Common myeloid progenitor, CD34-positive (primary cell): Measurements from ENCODE around the gene TRPM2.

Source experiments
- CTCF ChIA-PET: fragments of 350-600 bp; sonication (Branson Sonifier 250); formaldehyde crosslinking; loops from one replicate; lab custom pipeline; 2021; ENCODE audit warnings: antibody characterized with exemption; lab: Charles Lee
- POLR2A ChIA-PET: fragments of 350-600 bp; sonication (Branson Sonifier 250); formaldehyde crosslinking; loops from one replicate; lab custom pipeline; 2021; ENCODE audit warnings: antibody characterized with exemption; lab: Charles Lee
- DNase-seq, 3 donors: peaks; one replicate each; pipeline versions ENCODE4 v3.0.0 to v3.0.0-alpha.2; 2013
- H3K27ac ChIP-seq, 2 experiments: 1 replicate in 1 of 2; 2 replicates in 1 of 2; pipeline ENCODE4 v1.7.0; 2013; ENCODE audit warnings: inconsistent platforms in 2 of 2, low read length in 2 of 2, mild to moderate bottlenecking in 2 of 2, low read depth in 1 of 2, moderate library complexity in 1 of 2; ENCODE audit not compliant: severe bottlenecking in 2 of 2, insufficient read depth in 1 of 2, poor library complexity in 1 of 2
- H3K27me3 ChIP-seq, 5 experiments: replicated peaks in 2 of 5; 1 replicate in 3 of 5; 2 replicates in 2 of 5; pipeline versions ENCODE4 v1.6.1 to v1.7.0; 2013; ENCODE audit warnings: low read length in 4 of 5, mild to moderate bottlenecking in 2 of 5, moderate library complexity in 2 of 5, inconsistent platforms in 1 of 5; ENCODE audit not compliant: insufficient read depth in 5 of 5, control insufficient read depth in 4 of 5
- H3K36me3 ChIP-seq, 4 experiments: 1 replicate in 2 of 4; 2 replicates in 2 of 4; pipeline versions ENCODE4 v1.6.1 to v1.7.0; 2013; ENCODE audit warnings: low read length in 3 of 4, control low read depth in 1 of 4, mild to moderate bottlenecking in 1 of 4; ENCODE audit not compliant: control insufficient read depth in 4 of 4, insufficient read depth in 4 of 4
- H3K4me1 ChIP-seq, 4 experiments: 1 replicate in 3 of 4; 2 replicates in 1 of 4; pipeline versions ENCODE4 v1.6.1 to v1.7.1; 2013; ENCODE audit warnings: low read length in 3 of 4, mild to moderate bottlenecking in 3 of 4, control low read depth in 1 of 4, inconsistent platforms in 1 of 4, moderate library complexity in 1 of 4; ENCODE audit not compliant: control insufficient read depth in 4 of 4, insufficient read depth in 4 of 4; ENCODE audit errors: control extremely low read depth in 1 of 4
- H3K4me3 ChIP-seq, 7 experiments: 1 replicate in 4 of 7; 2 replicates in 3 of 7; pipeline versions ENCODE4 v1.5.1 to v1.7.0; 2013; ENCODE audit warnings: mild to moderate bottlenecking in 7 of 7, low read length in 6 of 7, moderate library complexity in 6 of 7, inconsistent platforms in 2 of 7, low read depth in 2 of 7, control low read depth in 1 of 7; ENCODE audit not compliant: insufficient read depth in 4 of 7, control insufficient read depth in 1 of 7; ENCODE audit errors: extremely low read depth in 1 of 7
- H3K9me3 ChIP-seq, 5 experiments: 1 replicate in 4 of 5; 2 replicates in 1 of 5; pipeline versions ENCODE4 v1.6.1 to v1.7.1; 2013; ENCODE audit warnings: low read length in 4 of 5, mild to moderate bottlenecking in 2 of 5, inconsistent platforms in 1 of 5, low read depth in 1 of 5, moderate library complexity in 1 of 5; ENCODE audit not compliant: control insufficient read depth in 4 of 5, insufficient read depth in 2 of 5; ENCODE audit errors: control extremely low read depth in 1 of 5
- WGBS: methylation state at CpG from one replicate; pipeline ENCODE4 v1.1.5; 2013; ENCODE audit not compliant: insufficient coverage; 5-methylcytosine and 5-hydroxymethylcytosine counted together

The TRPM2 gene

DNA sequence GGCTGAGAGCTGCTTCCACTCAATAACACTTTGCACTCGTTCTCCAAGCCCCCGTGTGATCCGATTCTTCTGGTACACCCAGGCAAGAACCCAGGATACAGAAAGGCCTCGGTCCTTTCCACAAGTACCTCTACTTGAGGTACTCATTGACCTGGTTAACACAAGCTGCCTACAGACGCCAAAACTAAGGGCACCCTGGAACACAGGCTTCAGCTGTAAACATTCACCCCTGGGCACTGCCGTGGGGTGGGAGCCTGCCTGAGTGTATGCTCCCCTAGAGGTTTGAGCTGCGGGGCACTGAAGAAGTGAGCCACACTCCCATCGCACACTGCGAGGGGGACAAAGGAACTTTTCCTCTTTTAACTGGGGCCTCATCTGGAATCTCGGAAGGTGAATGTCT is 132.4 kb downstream of the TRPM2 start:
- CTCF ChIA-PET: interaction anchor here (1.0 to 1.2 kb wide), 2 partner anchors 9 to 100 kb away, joined by 3 to 5 read pairs; no protein-coding TSS in a partner anchor

DNA sequence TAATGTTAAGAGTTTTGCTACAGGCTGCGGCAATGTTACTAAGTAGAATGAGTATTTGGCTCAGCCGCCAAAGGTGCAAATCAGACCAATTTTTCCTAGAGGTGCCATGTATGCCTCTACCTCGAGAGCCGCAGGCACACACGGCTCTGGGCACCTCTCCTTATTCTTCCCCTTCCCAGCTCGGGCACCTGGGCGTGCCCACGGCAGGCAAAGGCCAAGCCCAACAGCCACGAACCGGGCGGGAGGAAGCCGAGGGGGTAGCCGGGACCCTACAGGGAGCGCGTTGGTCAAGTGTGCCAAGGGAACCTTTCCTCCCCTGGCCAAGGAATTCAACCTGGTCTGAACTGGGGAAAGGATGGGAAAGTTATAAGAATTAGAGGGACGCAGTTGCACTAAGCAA is 132.9 kb downstream of the TRPM2 start:
- CTCF ChIA-PET: interaction anchor here (1.0 to 1.2 kb wide), 2 partner anchors 8 to 100 kb away, joined by 3 to 5 read pairs; no protein-coding TSS in a partner anchor
- 95% methylated on average over 7 of the region's 16 CpGs for WGBS
- Histone ChIP-seq H3K27me3 (peaks cover 0 to 5% (median 0%) of the 10 kb centered on the region in 5 experiments), H3K27ac (no peak overlapping the region), H3K4me3 (peak overlapping the region in 1 of 7 experiments; percentile 42), H3K36me3 (no peaks in the 10 kb centered on the region), H3K4me1 (no peaks in the 10 kb centered on the region), H3K9me3 (peaks cover 0 to 10% (median 6%) of the 10 kb centered on the region in 5 experiments)
- POLR2A ChIA-PET: interaction anchor here (0.7 kb wide), 1 partner anchor 243 kb away, joined by 3 read pairs; no protein-coding TSS in a partner anchor
- DNase-seq: no peak

More for the DNA sequence above, 132.4 kb downstream of the TRPM2 start:
- peak in 1 of 3 donors; percentile 14 for DNase-seq
- Histone ChIP-seq H3K9me3 (peaks cover 0 to 10% (median 6%) of the 10 kb centered on the region in 5 experiments), H3K27me3 (peaks cover 0 to 5% (median 0%) of the 10 kb centered on the region in 5 experiments), H3K4me3 (peak overlapping the region in 2 of 7 experiments; percentile 19 to 42), H3K4me1 (no peaks in the 10 kb centered on the region), H3K36me3 (no peaks in the 10 kb centered on the region), H3K27ac (no peak overlapping the region)
- POLR2A ChIA-PET: interaction anchor here (0.7 kb wide), 1 partner anchor 244 kb away, joined by 3 read pairs; no protein-coding TSS in a partner anchor
- WGBS: 80% methylated on average over 8 of the region's 10 CpGs

DNA sequence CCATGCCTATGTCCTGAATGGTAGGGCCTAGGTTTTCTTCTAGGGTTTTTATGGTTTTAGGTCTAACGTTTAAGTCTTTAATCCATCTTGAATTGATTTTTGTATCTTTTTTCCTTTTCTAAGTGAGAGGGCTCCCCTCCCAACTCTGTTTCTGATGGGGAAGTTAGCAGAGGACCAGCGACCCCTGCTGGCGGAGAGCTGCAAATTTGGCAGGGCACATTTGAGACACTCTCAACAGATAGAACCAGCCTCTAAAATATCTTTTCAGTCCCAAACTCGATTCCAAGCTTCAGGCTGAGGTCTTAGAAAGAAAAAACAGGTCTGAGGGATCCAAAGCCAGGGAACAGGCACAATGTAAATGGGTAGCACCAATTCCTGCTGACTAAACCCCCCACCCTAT is 134.4 kb downstream of the TRPM2 start:
- H3K36me3 ChIP-seq: no peaks in the 10 kb centered on the region
- H3K4me1 ChIP-seq: no peaks in the 10 kb centered on the region
- POLR2A ChIA-PET: no interaction called here
- WGBS: 17% methylated on average over 1 of the region's 4 CpGs
- peak in 2 of 3 donors; percentile 23 to 32 for DNase-seq
- H3K27ac ChIP-seq: no peak overlapping the region
- H3K9me3 ChIP-seq: peaks cover 2 to 19% (median 14%) of the 10 kb centered on the region in 5 experiments
- no peak overlapping the region for H3K4me3 ChIP-seq
- CTCF ChIA-PET: no interaction called here
- peaks cover 0 to 5% (median 0%) of the 10 kb centered on the region in 5 experiments for H3K27me3 ChIP-seq

DNA sequence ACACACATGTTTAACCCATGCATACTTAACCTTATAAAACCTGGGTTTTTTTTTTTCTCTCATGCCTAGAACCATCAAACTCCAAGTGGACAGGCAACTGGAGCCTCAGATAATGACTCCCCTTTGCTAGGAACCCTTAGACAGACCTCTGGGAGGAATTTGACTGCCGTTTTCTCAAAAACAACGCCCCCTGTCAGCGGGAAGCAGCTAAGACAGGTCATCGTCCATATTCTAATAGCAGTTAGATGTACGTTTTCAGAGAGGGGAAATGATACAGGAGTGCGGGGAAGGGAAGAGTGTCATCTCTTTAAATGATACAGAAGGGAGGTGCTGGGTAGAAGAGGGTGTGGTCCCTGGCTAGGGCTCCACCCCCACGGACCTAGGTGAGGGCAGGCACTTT is 136.5 kb downstream of the TRPM2 start:
- WGBS: 48% methylated on average over 7 of the region's 7 CpGs
- ChIA-PET CTCF (no interaction called here), POLR2A (no interaction called here)

DNA sequence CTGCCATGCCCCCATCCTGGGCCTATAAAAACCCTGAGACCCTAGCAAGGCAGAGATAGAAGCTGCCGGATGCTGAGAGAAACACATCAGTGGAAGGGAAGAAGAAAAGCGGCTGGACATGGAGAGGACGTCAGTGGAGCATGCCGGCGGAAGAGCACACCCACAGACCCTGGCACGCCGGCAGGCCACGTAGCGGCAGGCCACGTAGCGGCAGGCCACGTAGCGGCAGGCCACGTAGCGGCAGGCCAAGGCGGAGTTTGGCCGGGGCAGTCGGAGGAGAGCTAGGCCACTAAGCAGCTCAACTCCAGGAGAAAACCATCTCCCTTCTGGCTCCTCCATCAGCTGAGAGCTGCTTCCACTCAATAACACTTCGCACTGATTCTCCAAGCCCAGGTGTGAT is 137.0 kb downstream of the TRPM2 start:
- H3K9me3 ChIP-seq: peaks cover 3 to 29% (median 27%) of the 10 kb centered on the region in 5 experiments
- ChIA-PET POLR2A (no interaction called here), CTCF (no interaction called here)
- H3K36me3 ChIP-seq: no peaks in the 10 kb centered on the region
- no peak for DNase-seq
- WGBS: over 99% methylated on average over 17 of the region's 19 CpGs
- H3K4me3 ChIP-seq: no peak overlapping the region
- H3K4me1 ChIP-seq: no peaks in the 10 kb centered on the region
- H3K27me3 ChIP-seq: peaks cover 0 to 3% (median 0%) of the 10 kb centered on the region in 5 experiments
- H3K27ac ChIP-seq: no peak overlapping the region

More for the DNA sequence above, 136.5 kb downstream of the TRPM2 start:
- no peak overlapping the region for H3K4me3 ChIP-seq
- H3K27me3 ChIP-seq: peaks cover 0 to 3% (median 0%) of the 10 kb centered on the region in 5 experiments
- no peak overlapping the region for H3K27ac ChIP-seq
- no peaks in the 10 kb centered on the region for H3K4me1 ChIP-seq
- H3K9me3 ChIP-seq: peaks cover 3 to 29% (median 27%) of the 10 kb centered on the region in 5 experiments
- DNase-seq: no peak
- no peaks in the 10 kb centered on the region for H3K36me3 ChIP-seq

DNA sequence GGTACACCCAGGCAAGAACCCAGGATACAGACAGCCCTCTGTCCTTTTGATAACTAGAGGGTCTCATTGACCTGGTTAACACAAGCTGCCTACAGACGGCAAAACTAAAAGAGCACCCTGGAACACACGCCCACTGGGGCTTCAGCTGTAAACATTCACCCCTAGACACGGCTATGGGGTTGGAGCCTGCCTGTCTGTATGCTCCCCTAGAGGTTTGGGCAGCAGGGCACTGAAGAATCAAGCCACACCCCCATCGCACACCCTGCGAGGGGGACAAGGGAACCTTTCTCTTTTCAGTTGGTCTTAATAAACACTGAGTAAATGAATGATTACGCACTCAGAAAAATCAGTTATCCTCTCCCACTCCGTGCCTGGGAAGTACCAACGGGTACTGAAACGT is 137.4 kb downstream of the TRPM2 start:
- POLR2A ChIA-PET: no interaction called here
- Histone ChIP-seq H3K4me1 (no peaks in the 10 kb centered on the region), H3K4me3 (no peak overlapping the region), H3K9me3 (peaks cover 3 to 29% (median 27%) of the 10 kb centered on the region in 5 experiments), H3K27ac (no peak overlapping the region), H3K36me3 (no peaks in the 10 kb centered on the region), H3K27me3 (peaks cover 0 to 5% (median 2%) of the 10 kb centered on the region in 5 experiments)
- CTCF ChIA-PET: interaction anchor here (0.6 kb wide), 1 partner anchor 11 kb away, joined by 3 read pairs; no protein-coding TSS in a partner anchor
- WGBS: 92% methylated on average over 6 of the region's 9 CpGs
- DNase-seq: no peak
